AG04450 (cell line): ENCODE results near the gene CD74. TPM values are rescaled to one million over a fixed set of nuclear protein-coding genes. Genes with fewer than 3 reads are reported as not detected.

Experiments used
- CTCF ChIA-PET: fragments of 300-600, 350-600 bp; formaldehyde crosslinking; extraction: SDS; loops from one replicate; lab custom pipeline; 2022; ENCODE audit warnings: antibody characterized with exemption, inconsistent platforms; lab: Charles Lee
- POLR2A ChIA-PET: fragments of 350-600 bp; formaldehyde crosslinking; extraction: SDS; loops from one replicate; lab custom pipeline; 2021; ENCODE audit warnings: antibody characterized with exemption, inconsistent platforms; lab: Yijun Ruan, JAX
- DNase-seq: peaks from one replicate; pipeline ENCODE4 v3.0.0-alpha.2; 2011; ENCODE audit warnings: low read depth, low spot score
- H3K27ac ChIP-seq: one replicate; pipeline ENCODE4 v1.5.1; 2012; ENCODE audit warnings: low read depth, low read length, control low read depth
- H3K27me3 ChIP-seq: one replicate; pipeline ENCODE4 v1.6.0; 2012; ENCODE audit warnings: low read length; ENCODE audit not compliant: control insufficient read depth, insufficient read depth
- H3K4me3 ChIP-seq: 2 replicates; pipeline ENCODE4 v1.5.1; 2011; ENCODE audit warnings: mild to moderate bottlenecking, low read depth, low read length, control low read depth
- H3K9me3 ChIP-seq: 2 replicates; pipeline ENCODE4 v1.5.1; 2012; ENCODE audit warnings: low read length; ENCODE audit not compliant: control insufficient read depth, insufficient read depth
- polyA plus RNA-seq: library from polyadenylated mRNA; depleted of rRNA; stranded (reverse); fragments of >200 nt; gene quantifications from 2 replicates; pipeline ENCODE4 v1.2.3, GENCODE V29; 2011
- TF ChIP-seq, protein P1 (sequence below): IDR thresholded peaks from 2 replicates; pipeline ENCODE4 v1.5.1; 2011; ENCODE audit warnings: low read depth, low read length, control low read depth, inconsistent platforms

The CD74 gene
- polyA plus RNA-seq, 1 experiment = 2.9 TPM

DNA sequence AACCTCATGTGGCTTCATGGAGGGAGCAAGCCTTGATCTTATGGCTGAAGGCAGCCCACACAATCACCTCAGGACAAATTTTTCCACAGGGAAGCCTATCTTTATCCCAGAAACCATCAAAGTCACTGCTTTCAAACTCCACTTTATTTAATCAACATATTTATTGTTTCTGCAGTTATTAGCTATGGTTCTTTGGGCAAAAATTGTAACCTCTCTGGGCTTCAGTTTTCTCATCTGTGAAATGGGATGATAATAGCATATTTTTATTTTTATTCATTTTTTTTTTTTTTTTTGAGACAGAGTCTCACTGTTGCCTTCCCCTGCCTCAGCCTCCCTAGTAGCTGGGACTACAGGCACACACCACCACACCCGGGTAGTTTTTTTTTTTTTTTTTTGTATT, 38.9 kb upstream of the CD74 start:
- peaks cover 8% of the 10 kb centered on the region; the same call in 1 of the 2 replicates for H3K9me3 ChIP-seq
- POLR2A ChIA-PET = interaction anchor here (0.7 kb wide), 1 partner anchor 166 kb away, joined by 4 read pairs; no protein-coding TSS in a partner anchor
- no peaks in the 10 kb centered on the region for H3K27me3 ChIP-seq
- CTCF ChIA-PET = interaction anchor here (0.6 to 0.9 kb wide), 4 partner anchors 9 to 355 kb away, joined by 3 to 7 read pairs (median 4); no protein-coding TSS in a partner anchor
- H3K27ac ChIP-seq = no peak overlapping the region
- TF ChIP-seq, protein P1, sequence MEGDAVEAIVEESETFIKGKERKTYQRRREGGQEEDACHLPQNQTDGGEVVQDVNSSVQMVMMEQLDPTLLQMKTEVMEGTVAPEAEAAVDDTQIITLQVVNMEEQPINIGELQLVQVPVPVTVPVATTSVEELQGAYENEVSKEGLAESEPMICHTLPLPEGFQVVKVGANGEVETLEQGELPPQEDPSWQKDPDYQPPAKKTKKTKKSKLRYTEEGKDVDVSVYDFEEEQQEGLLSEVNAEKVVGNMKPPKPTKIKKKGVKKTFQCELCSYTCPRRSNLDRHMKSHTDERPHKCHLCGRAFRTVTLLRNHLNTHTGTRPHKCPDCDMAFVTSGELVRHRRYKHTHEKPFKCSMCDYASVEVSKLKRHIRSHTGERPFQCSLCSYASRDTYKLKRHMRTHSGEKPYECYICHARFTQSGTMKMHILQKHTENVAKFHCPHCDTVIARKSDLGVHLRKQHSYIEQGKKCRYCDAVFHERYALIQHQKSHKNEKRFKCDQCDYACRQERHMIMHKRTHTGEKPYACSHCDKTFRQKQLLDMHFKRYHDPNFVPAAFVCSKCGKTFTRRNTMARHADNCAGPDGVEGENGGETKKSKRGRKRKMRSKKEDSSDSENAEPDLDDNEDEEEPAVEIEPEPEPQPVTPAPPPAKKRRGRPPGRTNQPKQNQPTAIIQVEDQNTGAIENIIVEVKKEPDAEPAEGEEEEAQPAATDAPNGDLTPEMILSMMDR = no peak
- H3K4me3 ChIP-seq = no peak overlapping the region
- DNase-seq = no peak

DNA sequence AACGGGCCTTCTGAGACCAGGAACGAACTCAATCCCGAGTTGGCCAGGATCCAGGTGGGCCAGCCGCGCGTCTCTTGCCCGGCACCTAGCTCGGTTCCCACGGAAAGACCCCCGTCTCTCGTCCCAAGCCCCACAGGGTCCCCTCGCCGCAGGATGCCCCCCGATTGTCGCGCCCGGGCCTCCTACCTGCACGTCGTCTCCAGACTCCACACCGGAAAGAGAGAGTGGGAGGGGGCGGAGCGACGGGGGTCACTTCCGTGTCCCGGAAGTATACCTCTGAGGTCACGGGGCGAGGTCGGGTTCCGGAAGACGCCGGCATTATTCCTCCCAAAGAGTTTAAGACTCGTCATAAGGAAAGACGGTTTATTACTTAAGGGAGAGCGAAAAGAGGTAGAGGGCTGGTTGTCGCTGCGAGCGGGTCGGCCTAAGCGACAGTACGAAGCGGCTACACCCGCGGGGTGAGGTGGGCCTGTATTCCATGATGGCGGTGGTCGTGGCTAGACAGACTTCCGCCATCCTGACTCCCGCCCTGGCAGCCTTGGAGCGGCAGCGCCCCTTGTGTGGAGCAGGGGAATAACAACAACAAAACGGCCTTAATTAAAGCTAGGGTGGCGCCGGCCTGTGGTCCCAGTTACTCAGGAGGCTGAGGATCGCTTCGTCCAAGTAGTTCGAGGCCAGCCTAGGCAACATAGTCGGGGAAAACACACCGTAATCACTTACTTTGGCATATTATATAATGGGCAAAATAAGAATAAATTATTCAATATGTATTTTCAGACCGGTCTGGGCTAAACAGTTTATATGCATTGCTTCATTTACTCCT, 37.0 kb upstream of the CD74 start, which contains the start of gene RPS14:
Gene RPS14, minus strand, starts transcription at position 223 of the 823 bp plus-strand sequence. CDS start 2,006 bp downstream, outside the sequence.
- TF ChIP-seq, protein P1 = peak; percentile 85
- peak; percentile 76 for DNase-seq
- peaks cover 8% of the 10 kb centered on the region; the same call in 1 of the 2 replicates for H3K9me3 ChIP-seq
- CTCF ChIA-PET = interaction anchor here (0.6 to 2.0 kb wide), 29 partner anchors 9 to 433 kb away, joined by 3 to 19 read pairs (median 4); no protein-coding TSS in a partner anchor
- no peaks in the 10 kb centered on the region for H3K27me3 ChIP-seq
- peak within 1 kb of the TSS; percentile 97 for H3K4me3 ChIP-seq
- H3K27ac ChIP-seq = peak within 1 kb of the TSS; percentile 94
- POLR2A ChIA-PET = interaction anchor here (0.6 to 1.6 kb wide), 15 partner anchors 10 to 317 kb away, joined by 3 to 7 read pairs (median 3); partner anchors contain the start of gene RBM22

DNA sequence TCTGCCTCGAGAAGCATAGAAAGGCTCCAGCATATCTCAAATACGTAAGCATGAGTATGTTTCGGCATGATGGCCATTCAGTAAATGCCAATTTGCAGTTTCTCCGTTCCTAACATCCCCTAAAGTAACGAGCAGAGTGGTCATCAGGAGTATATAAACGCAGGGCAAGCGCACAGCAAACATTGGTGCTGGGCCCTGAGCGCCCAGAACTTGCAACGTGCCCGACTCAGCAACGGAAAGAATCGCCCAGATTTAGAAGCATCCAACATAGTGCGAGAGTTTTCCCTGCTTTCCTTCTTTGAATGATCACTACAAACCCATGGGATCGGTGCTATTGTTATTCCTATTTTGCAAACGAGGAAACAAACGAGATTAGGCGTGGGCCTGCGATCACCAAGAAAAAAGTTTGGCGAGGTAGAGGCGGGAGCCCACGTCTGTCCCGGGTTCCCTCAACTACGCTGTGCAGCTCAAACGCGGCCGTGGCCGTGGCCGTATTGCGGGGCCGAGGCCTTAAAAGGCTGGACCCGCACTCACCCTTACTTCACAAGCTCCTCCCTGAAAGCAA, 36.3 kb upstream of the CD74 start:
- ChIA-PET POLR2A (interaction anchor here (0.6 to 1.6 kb wide), 9 partner anchors 10 to 316 kb away, joined by 3 to 7 read pairs (median 3); no protein-coding TSS in a partner anchor), CTCF (interaction anchor here (0.9 to 2.0 kb wide), 5 partner anchors 9 to 251 kb away, joined by 3 to 19 read pairs (median 3); no protein-coding TSS in a partner anchor)
- H3K27ac ChIP-seq = peak overlapping the region; percentile 94
- peaks cover 8% of the 10 kb centered on the region; the same call in 1 of the 2 replicates for H3K9me3 ChIP-seq
- TF ChIP-seq, protein P1 = no peak
- DNase-seq = no peak
- H3K27me3 ChIP-seq = no peaks in the 10 kb centered on the region
- peak overlapping the region; percentile 97 for H3K4me3 ChIP-seq

DNA sequence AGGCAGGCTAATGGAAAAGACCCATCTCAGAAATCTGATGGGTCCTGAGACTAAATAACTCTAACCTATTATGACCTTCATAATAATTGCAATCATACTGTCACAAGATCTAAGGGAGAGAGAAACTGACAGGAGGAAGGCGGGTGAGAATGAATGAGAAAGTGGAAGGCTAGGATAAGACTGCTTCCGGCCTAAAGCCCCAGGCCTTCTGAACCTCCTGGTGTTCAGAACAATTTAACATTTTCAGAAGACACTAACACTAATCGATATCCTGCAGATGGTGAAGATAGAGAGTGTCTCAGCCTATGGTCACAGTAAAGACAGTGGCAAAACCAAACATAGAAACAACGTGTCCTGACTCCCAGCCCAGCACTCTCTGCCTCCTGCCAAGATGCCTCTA, 35.6 kb upstream of the CD74 start:
- peaks cover 8% of the 10 kb centered on the region; the same call in 1 of the 2 replicates for H3K9me3 ChIP-seq
- TF ChIP-seq, protein P1 = no peak
- ChIA-PET CTCF (interaction anchor here (0.7 kb wide), 1 partner anchor 8 kb away, joined by 4 read pairs; no protein-coding TSS in a partner anchor), POLR2A (no interaction called here)
- DNase-seq = no peak
- H3K27me3 ChIP-seq = no peaks in the 10 kb centered on the region
- H3K4me3 ChIP-seq = peak overlapping the region; percentile 97
- H3K27ac ChIP-seq = no peak overlapping the region
